Measurements from ENCODE around the gene LMF1.

LMF1 gene

GRCh38 chr16:984736-985636 lies 14.2 kb upstream of the LMF1 start:
- no peak for DNase-seq

DNA sequence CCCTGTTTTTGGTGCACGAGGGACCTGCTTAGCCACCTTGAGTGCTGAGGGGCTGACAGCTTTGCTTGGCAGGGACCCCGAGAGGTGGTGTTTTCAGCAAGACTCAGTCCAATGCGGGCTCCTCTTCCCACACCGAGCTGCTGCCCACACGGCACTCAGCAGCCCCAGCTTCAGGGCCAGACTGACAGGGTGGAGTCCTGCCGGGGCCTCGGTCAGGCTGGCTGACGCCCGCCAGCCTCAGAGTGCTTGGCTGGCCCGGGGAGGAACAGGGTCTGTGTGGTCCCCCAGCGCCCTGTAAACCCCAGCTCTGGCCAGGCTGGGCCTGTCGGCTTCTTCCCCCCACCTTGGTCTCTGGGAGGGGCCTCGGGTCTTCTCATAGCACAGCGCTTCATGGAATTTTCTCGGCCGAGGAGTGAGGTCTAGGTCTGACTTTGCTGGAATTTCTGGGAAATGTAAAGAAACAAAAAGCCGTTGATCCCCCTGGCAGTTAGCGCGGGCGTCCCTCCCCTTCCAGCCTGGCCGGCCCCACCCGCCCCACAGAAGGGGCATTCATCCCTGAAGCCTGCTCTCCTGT lies 13.4 kb upstream of the LMF1 start:
- DNase-seq, result no peak

GRCh38 chr16:983044-984030 lies 12.6 kb upstream of the LMF1 start:
- DNase-seq, result no peak

DNA sequence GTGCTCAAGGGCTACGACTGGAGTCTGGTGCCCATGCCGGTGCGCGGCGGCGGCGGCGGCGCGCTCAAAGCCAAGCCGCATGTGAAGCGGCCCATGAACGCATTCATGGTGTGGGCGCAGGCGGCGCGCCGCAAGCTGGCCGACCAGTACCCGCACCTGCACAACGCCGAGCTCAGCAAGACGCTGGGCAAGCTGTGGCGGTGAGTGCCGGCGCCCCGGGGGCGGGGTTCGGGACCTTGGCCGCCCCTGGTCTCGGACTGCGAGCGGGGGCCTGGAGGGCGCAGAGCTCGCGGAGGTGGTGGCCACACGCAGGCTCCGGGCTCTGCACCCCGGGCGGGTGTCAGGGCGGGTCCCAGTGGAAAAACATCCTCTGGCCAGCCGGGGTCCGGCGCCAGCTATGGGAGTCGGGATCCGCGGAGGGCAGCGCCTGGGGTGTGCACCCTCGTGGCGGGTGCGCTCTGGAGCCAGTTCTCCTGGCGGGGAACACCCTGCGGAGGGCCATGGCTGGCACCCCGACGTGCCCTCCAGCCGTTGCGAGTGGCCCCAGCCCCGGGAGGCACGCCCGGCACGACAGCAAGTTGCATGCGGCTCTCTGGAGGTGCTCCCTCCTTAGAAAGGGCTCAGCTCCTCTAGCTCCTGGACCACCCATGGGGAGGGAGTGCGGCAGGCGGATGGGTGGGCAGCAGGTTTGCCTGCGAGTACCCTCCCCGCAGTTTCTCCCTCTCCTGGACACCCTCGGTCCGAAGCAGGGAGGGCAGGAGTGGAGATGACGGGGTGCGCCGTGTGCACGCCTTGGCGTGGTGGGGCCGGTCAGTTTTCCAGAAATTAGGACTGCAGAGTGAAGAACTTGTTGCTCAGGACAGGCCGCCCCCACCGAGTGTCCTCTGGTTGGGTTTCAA lies 11.6 kb upstream of the LMF1 start:
- no peak for DNase-seq

DNA sequence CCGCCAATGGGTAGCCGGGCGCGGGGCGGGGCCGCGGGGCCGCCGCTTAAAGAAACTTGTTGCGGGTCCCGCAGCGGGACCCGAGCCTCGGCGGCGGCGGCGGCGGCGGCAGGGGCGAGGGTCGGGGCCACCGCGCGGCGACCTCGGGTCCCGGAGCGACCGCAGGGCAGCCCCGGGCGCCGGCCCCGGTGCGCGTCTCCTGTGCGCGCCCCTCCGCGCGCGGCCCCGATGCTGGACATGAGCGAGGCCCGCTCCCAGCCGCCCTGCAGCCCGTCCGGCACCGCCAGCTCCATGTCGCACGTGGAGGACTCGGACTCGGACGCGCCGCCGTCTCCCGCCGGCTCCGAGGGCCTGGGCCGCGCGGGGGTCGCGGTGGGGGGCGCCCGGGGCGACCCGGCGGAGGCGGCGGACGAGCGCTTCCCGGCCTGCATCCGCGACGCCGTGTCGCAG lies 10.9 kb upstream of the LMF1 start, which contains the start of gene SOX8:
Gene SOX8, plus strand, starts transcription at position 76 of the 450 bp plus-strand sequence. Its CDS starts 153 bp downstream, at position 229.
- DNase-seq, result no peak

DNA sequence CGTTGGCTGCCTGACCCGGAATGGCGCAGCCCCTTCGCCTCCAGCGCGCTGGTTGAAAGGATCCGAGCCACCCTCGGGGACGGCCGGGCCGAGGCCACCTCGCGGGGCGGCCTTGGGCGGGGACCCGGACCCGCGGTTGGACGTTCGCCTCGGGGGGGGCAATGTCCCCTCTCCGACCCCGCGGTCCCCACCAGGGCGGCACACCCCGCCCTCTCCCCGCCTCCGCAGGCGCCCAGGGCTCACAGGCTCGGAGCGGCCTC lies 9.7 kb upstream of the LMF1 start:
- DNase-seq, result no peak

- no peak for DNase-seq
Measured at GRCh38 chr16:979859-980594, 9.2 kb upstream of the LMF1 start.

DNA sequence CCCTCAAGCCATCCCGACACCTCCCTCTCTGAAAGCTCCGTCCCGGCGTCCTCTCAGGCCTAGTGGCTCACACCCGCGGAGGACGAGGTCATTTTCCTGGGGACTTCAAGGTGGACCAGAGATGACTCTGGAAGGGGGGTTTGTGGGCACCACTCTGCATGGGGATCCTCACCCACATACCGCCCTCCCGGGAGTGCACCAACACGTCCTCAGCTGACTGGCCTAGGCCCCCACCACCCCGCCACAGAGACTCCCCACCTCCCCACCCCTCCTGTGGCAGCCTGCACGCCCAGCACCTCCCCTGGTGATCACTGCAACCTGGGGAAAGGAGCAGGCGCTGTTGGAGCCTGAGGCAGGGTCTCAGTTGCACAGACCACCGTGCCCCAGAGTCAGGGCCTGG lies 8.4 kb upstream of the LMF1 start:
- DNase-seq, result no peak

DNA sequence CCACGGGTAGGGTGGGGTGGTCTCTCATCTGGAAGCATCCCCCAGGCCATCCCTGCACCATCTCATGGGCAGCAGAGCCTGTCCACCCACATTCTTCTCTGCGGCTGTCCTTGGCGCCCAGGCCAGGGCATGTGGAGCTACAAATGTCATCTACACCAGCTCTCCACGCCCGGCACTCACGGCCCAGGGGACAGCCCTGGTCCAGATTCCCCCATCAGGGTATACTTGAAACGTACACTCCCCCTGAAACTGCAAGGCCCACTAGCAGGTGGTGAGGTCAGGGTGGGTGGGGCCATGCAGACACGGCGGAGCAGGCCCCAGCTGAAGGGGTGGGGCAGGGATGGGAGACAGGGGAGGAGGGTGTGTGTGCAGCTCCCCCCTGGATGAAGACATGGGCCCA lies 7.6 kb upstream of the LMF1 start:
- DNase-seq, result no peak

DNA sequence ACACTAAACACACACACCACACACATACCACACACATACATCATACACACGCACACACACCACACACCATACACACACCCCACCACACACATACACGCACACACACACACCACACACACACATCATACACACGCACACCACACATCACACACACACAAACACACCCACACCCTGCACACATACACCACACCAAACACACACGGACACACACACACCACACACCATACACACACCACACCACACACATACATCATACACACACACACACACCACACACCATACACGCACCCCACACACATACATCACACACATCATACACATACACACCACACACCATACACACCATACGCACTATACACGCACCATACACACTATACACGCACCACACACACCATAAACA lies 7.1 kb upstream of the LMF1 start:
- no peak for DNase-seq

DNA sequence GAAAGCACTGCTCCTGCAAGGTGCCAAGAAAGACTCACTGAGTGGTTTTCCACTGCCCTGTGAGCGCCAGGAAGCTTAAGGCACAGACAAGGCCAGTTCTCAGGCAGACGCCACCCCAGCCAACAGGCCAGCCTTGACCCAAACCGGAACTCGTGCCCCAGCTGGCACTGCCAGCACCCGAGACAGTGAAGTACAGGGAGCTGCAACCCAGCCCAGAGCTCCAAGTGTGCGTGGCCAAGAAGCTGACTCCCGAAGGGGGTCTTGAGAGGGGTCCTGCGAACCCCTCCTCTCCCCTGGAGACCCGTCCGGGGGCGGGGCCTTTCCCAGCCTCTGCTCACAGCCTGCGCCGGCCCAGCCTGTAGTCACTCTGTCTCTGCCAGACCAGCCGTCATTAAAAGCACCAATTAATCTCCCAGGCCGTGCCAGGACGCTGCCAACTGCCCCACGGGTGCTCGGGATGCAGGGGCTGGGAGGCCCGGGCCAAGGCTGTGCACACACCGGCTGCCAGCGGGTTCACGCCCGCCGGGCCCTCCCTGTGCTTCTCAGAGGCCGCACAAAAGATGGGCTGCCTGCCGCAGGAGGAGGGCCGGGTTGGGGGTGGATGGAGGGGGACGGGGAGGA lies 6.4 kb upstream of the LMF1 start:
- DNase-seq, result no peak

GRCh38 chr16:976389-976931 lies 5.7 kb upstream of the LMF1 start:
- no peak for DNase-seq

DNA sequence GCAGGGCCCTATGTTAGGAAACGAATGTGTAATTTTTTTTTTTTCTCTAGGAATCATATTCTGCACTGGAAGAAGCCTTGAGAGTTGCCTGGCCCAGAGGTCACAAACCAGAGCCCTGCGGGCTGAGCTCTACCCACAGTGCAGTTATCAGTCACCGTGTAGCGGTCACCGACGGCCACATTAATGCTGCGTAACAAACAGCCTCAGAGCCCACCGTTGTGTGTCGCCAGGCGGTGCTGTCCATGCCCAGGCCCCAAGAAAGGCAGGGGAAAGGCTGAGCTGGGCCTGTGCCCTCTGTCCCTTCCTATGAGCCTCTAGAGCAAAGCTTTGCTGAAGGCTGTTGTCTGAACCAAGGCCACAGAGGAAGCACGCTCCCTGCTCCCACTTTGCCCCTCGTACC lies 4.5 kb upstream of the LMF1 start:
- no peak for DNase-seq

- DNase-seq, result no peak
Measured at GRCh38 chr16:974611-975261, 4.0 kb upstream of the LMF1 start.

DNA sequence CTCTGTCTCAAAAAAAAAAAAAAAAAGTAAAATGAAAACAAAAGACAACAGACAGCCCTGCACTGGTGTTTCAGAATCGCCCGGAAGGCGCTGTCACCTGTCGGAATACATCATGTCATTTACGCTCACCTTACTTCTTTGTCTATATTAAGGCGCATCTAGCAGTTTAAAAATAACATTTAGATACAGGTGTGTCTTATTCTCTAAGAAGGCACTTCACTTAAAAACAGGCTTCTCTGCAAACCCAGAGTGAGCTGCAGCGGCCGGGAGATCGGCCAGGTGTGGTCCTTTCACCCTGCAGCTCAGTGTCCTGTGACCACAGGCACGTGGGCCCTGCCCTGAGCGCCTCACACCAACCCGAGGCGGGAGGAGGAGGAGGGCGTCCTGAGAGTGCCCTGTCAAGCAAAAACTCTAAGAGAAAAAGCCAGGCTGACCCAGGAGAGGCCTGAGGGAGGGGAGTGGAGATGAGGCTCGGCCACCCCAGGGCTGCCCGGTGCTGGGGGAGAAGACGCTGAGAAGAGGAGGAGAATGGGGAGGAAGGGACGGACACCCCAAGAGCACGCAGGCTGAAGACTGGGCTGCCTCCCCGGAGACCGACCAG lies 3.3 kb upstream of the LMF1 start:
- no peak for DNase-seq

DNA sequence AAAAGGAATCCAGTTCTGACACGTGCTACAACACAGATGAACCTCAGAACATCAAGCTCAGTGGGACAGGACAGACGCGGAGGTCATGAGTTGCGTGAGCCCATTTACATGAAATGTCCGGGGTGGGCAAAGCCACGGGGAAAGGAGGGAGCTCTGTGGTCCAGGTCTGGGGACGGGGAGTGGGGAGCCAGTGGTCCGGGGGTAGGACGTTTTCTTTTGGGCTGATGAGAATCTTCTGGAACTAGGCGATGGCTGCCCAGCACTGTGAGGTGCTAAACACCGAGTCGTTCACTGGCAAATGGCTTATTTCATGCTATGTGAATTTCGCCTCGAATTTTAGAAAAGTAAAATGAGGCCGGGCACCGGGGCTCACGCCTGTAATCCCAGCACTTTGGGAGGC lies 2.6 kb upstream of the LMF1 start:
- no peak for DNase-seq

DNA sequence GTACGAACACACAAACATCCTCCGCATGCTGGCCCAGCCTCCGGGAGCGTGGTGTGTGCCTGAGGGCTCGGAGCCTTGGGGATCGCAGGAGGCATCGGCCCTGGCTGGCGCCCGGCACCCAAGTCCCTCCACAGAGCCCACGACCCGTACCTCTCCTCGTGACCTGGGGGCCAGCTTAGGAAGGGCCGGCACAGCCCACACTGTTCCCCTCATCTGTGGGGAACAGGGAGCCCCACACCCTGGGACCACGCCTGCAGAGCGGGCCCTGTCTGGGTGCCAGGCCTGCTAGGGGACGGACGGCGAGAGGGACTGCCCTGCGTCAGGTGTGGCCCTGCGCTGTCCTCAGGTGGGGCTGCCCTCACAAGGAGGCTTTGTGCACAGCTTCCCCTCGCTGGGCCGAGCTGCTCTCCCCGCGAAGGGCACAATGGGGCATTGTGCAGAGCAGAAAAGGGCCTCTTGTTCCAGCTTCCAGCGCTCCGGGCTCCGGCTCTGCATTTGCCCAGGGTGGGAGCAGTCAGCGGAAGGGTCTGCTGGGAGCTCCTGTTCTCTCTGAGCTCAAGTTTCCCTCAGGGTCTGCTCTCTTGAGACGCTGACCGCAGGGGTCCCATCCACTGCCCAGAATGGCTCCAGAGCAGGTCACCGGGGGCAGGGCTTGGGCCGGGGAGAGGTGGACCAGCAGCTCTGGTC lies 1.7 kb upstream of the LMF1 start:
- no peak for DNase-seq

DNA sequence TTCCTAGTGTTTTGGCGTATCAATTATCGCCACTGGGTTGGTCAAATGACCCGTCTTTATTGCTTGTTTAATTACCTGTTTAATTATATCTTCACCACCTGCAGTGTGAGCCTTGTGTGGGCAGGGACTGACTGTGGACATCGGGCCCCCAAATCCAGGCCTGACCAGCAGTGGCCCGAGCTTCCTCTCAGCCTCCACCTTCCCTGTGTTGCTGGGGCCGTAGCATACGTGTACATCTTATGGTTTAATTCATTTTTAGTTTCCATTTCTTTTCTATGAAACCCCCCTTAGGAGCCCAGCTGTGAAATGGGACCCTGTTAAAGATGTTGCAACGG lies 1.2 kb upstream of the LMF1 start:
- DNase-seq, result no peak

DNA sequence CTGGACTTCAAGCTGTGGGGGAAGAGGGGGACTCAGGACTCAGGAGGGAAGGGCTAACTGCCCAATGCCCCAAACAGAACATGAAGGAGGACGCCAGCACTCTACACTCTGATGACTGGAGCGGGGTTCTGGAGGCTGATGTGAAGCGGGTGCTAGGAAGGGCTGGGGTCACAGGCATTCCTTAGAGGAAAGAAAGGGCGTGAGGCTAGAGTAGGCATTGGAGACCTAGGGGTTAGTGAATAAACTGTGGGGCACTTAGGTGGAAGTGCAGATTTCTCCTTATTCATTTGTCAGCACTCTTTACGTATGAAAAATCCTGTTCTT lies 760 bp upstream of the LMF1 start:
- no peak for DNase-seq

DNA sequence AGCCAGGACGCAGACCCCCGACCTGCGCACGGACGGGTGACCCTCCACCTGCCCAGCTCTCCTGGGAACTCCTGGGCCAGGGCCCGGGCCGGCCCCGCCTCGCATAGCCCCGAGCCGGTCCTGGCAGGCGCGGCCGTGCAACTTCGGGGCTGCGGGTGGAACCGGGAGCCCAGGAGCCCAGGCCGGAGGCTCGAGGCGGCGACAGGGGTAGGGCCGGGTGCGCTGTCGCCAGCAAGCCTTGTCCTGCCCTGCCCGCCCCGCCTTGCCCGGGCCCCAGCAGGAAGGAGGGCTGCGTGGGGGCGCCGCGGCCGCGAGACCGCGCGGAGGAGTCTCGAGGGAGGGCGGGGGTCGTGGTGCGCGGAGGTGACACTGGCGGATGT lies 408 bp downstream of the LMF1 start:
- no peak for DNase-seq

Data from NCI-H226 (cell line).